Thyroid gland (tissue), 4 donors: ENCODE results near the gene ID2. TPM values are rescaled to one million over a fixed set of nuclear protein-coding genes. Genes with fewer than 3 reads are reported as not detected.
A peak's percentile ranks its signal among the peaks of the same experiment; 100 is the strongest.

Experiments
- DNase-seq, 2 donors: peaks; one replicate each; pipeline ENCODE4 v3.0.0-alpha.2; 2019
- H3K27ac ChIP-seq, 3 donors: fragments of 200-600 bp; sonication (generic); 1 replicate in 2 of 3; 2 replicates in 1 of 3; pipeline ENCODE4 v1.5.1; 2016 to 2019; ENCODE audit warnings: mild to moderate bottlenecking in 1 of 3, moderate library complexity in 1 of 3
- H3K27me3 ChIP-seq: fragments of 200-600 bp; sonication (generic); one replicate; pipeline ENCODE4 v1.5.1; 2019
- H3K36me3 ChIP-seq, 2 donors: fragments of 200-600 bp; sonication (generic); one replicate each; pipeline ENCODE4 v1.5.1; 2016 to 2019
- H3K4me1 ChIP-seq, 2 donors: fragments of 200-600 bp; sonication (generic); one replicate each; pipeline ENCODE4 v1.5.1; 2017 to 2019
- H3K4me3 ChIP-seq, 3 donors: fragments of 200-600 bp; sonication (generic); replicated peaks in 1 of 3; 1 replicate in 2 of 3; 2 replicates in 1 of 3; pipeline ENCODE4 v1.5.1; 2016; ENCODE audit warnings: mild to moderate bottlenecking in 1 of 3
- H3K9me3 ChIP-seq: fragments of 200-600 bp; sonication (generic); one replicate; pipeline ENCODE4 v1.5.1; 2017
- CTCF ChIP-seq, 6 experiments: fragments of 200-600 bp in 3 of 6; fragments of 450-650 bp in 3 of 6; sonication (generic) in 3 of 6; IDR thresholded peaks; one replicate each; pipeline ENCODE4 v1.5.1; 2016 to 2019; ENCODE audit warnings: antibody characterized with exemption in 6 of 6, mild to moderate bottlenecking in 2 of 6, inconsistent platforms in 1 of 6, moderate library complexity in 1 of 6
- POLR2A ChIP-seq, 2 donors: fragments of 450-650 bp; IDR thresholded peaks; one replicate each; pipeline ENCODE4 v1.6.1; 2017; ENCODE audit warnings: antibody characterized with exemption in 2 of 2, mild to moderate bottlenecking in 2 of 2, moderate library complexity in 1 of 2
- whole genome bisulfite sequencing, 2 donors: methylation state at CpG; one replicate each; pipeline ENCODE4 v1.1.5; 2017; 5-methylcytosine and 5-hydroxymethylcytosine counted together
- intact Hi-C: fragments of 100-400 bp; cut with DNase I; formaldehyde crosslinking; loops from one replicate; pipeline ENCODE4 v1.15.1; 2023
- total RNA-seq, 4 donors: library from RNA; depleted of rRNA; stranded (reverse); fragments of >200 nt; gene quantifications; one replicate each; pipeline ENCODE4 v1.2.3, GENCODE V29; 2016

Gene ID2
- total RNA-seq, 4 donors from 2014 or later = 226 to 298 (median 247) TPM

GRCh38 chr2:8643250-8643995 lies 38.4 kb upstream of the ID2 start:
- Histone ChIP-seq H3K4me3 (no peak overlapping the region), H3K36me3 (no peaks in the 10 kb centered on the region), H3K4me1 (no peaks in the 10 kb centered on the region), H3K9me3 (no peaks in the 10 kb centered on the region), H3K27ac (no peak overlapping the region), H3K27me3 (no peaks in the 10 kb centered on the region)
- TF ChIP-seq POLR2A (IDR thresholded peaks at IDR 0.05) (no peak), CTCF (IDR thresholded peaks at IDR 0.05) (no peak)
- no peak for DNase-seq
- 90 to 91% methylated on average over 7 of the region's 7 CpGs for WGBS, 2 donors
- intact Hi-C loops = no loop called here

GRCh38 chr2:8643996-8644356 lies 37.9 kb upstream of the ID2 start:
- no peaks in the 10 kb centered on the region for H3K9me3 ChIP-seq
- no peaks in the 10 kb centered on the region for H3K36me3 ChIP-seq
- intact Hi-C loops = no loop called here
- whole genome bisulfite sequencing, 2 donors = 95 to 99% methylated on average over 5 of the region's 5 CpGs
- no peaks in the 10 kb centered on the region for H3K27me3 ChIP-seq
- DNase-seq = no peak
- H3K4me3 ChIP-seq = no peak overlapping the region
- no peak for TF ChIP-seq CTCF (IDR thresholded peaks at IDR 0.05)
- no peak for TF ChIP-seq POLR2A (IDR thresholded peaks at IDR 0.05)
- H3K27ac ChIP-seq = no peak overlapping the region
- no peaks in the 10 kb centered on the region for H3K4me1 ChIP-seq

- no peak overlapping the region for H3K4me3 ChIP-seq
- DNase-seq = no peak
Measured at GRCh38 chr2:8644605-8645175, 37.2 kb upstream of the ID2 start.

GRCh38 chr2:8645176-8645831 lies 36.6 kb upstream of the ID2 start:
- H3K27me3 ChIP-seq = no peaks in the 10 kb centered on the region
- H3K4me1 ChIP-seq = no peaks in the 10 kb centered on the region
- no peaks in the 10 kb centered on the region for H3K36me3 ChIP-seq
- no peak for TF ChIP-seq CTCF (IDR thresholded peaks at IDR 0.05)
- TF ChIP-seq POLR2A (IDR thresholded peaks at IDR 0.05) = no peak
- H3K4me3 ChIP-seq = no peak overlapping the region
- DNase-seq = no peak
- 84 to 89% methylated on average over 29 to 34 of the region's 51 CpGs for WGBS, 2 donors
- no peak overlapping the region for H3K27ac ChIP-seq
- no peaks in the 10 kb centered on the region for H3K9me3 ChIP-seq
- intact Hi-C loops = no loop called here

More at GRCh38 chr2:8644605-8645175, 37.2 kb upstream of the ID2 start:
- intact Hi-C loops = no loop called here
- no peak overlapping the region for H3K27ac ChIP-seq
- no peaks in the 10 kb centered on the region for H3K36me3 ChIP-seq
- no peak for TF ChIP-seq POLR2A (IDR thresholded peaks at IDR 0.05)
- TF ChIP-seq CTCF (IDR thresholded peaks at IDR 0.05) = peak in 1 of 6 experiments; percentile 51
- H3K4me1 ChIP-seq = no peaks in the 10 kb centered on the region
- H3K9me3 ChIP-seq = no peaks in the 10 kb centered on the region
- WGBS, 2 donors = 80 to 89% methylated on average over 13 to 19 of the region's 19 CpGs
- H3K27me3 ChIP-seq = no peaks in the 10 kb centered on the region
